ENCODE data around the gene LDLR. TPM values are rescaled to one million over a fixed set of nuclear protein-coding genes. Genes with fewer than 3 reads are reported as not detected.
A peak's percentile ranks its signal among the peaks of the same experiment; 100 is the strongest.

The LDLR gene
- total RNA-seq, 1 donor from 2014 or later: 158 TPM

- Mint-ChIP-seq H3K4me3 (ENCODE audit: unreplicated experiment) (no peak overlapping the region), H3K4me1 (ENCODE audit: unreplicated experiment) (peaks cover 38% of the 10 kb centered on the region), H3K9me3 (ENCODE audit: unreplicated experiment) (no peaks in the 10 kb centered on the region), H3K36me3 (ENCODE audit: low read depth, unreplicated experiment) (peaks cover 13% of the 10 kb centered on the region), H3K27me3 (ENCODE audit: unreplicated experiment) (peaks cover 21% of the 10 kb centered on the region), H3K27ac (ENCODE audit: unreplicated experiment) (no peak overlapping the region)
- TF ChIP-seq CTCF (IDR thresholded peaks at IDR 0.05; ENCODE audit: unreplicated experiment): no peak
- DNase-seq (ENCODE audit: low spot score): no peak
Measured at GRCh38 chr19:11140896-11141295, 51.6 kb downstream of the LDLR start.

GRCh38 chr19:11141937-11142527, 52.8 kb downstream of the LDLR start:
- no peak for TF ChIP-seq CTCF (IDR thresholded peaks at IDR 0.05; ENCODE audit: unreplicated experiment)
- Mint-ChIP-seq H3K9me3 (ENCODE audit: unreplicated experiment) (no peaks in the 10 kb centered on the region), H3K27me3 (ENCODE audit: unreplicated experiment) (peaks cover 15% of the 10 kb centered on the region), H3K4me1 (ENCODE audit: unreplicated experiment) (peaks cover 31% of the 10 kb centered on the region), H3K27ac (ENCODE audit: unreplicated experiment) (peak overlapping the region; percentile 80), H3K36me3 (ENCODE audit: low read depth, unreplicated experiment) (peaks cover 9% of the 10 kb centered on the region), H3K4me3 (ENCODE audit: unreplicated experiment) (no peak overlapping the region)
- DNase-seq (ENCODE audit: low spot score): no peak

GRCh38 chr19:11142528-11143171, 53.4 kb downstream of the LDLR start:
- peak; percentile 71 for DNase-seq (ENCODE audit: low spot score)
- no peak for TF ChIP-seq CTCF (IDR thresholded peaks at IDR 0.05; ENCODE audit: unreplicated experiment)
- peak overlapping the region; percentile 93 for H3K27ac Mint-ChIP-seq (ENCODE audit: unreplicated experiment)
- peaks cover 27% of the 10 kb centered on the region for H3K4me1 Mint-ChIP-seq (ENCODE audit: unreplicated experiment)
- peaks cover 9% of the 10 kb centered on the region for H3K36me3 Mint-ChIP-seq (ENCODE audit: low read depth, unreplicated experiment)
- H3K27me3 Mint-ChIP-seq (ENCODE audit: unreplicated experiment): peaks cover 12% of the 10 kb centered on the region
- no peaks in the 10 kb centered on the region for H3K9me3 Mint-ChIP-seq (ENCODE audit: unreplicated experiment)
- H3K4me3 Mint-ChIP-seq (ENCODE audit: unreplicated experiment): no peak overlapping the region

- Mint-ChIP-seq H3K27ac (ENCODE audit: unreplicated experiment) (peak overlapping the region; percentile 42), H3K36me3 (ENCODE audit: low read depth, unreplicated experiment) (peaks cover 9% of the 10 kb centered on the region)
- TF ChIP-seq CTCF (IDR thresholded peaks at IDR 0.05; ENCODE audit: unreplicated experiment): no peak
Measured at GRCh38 chr19:11145536-11145924, 56.3 kb downstream of the LDLR start.

GRCh38 chr19:11148001-11148400, 58.7 kb downstream of the LDLR start:
- H3K4me1 Mint-ChIP-seq (ENCODE audit: unreplicated experiment): peaks cover 12% of the 10 kb centered on the region
- H3K36me3 Mint-ChIP-seq (ENCODE audit: low read depth, unreplicated experiment): peaks cover 9% of the 10 kb centered on the region
- H3K4me3 Mint-ChIP-seq (ENCODE audit: unreplicated experiment): no peak overlapping the region
- H3K9me3 Mint-ChIP-seq (ENCODE audit: unreplicated experiment): no peaks in the 10 kb centered on the region
- DNase-seq (ENCODE audit: low spot score): no peak
- peaks cover 14% of the 10 kb centered on the region for H3K27me3 Mint-ChIP-seq (ENCODE audit: unreplicated experiment)
- no peak overlapping the region for H3K27ac Mint-ChIP-seq (ENCODE audit: unreplicated experiment)
- no peak for TF ChIP-seq CTCF (IDR thresholded peaks at IDR 0.05; ENCODE audit: unreplicated experiment)

More at GRCh38 chr19:11145536-11145924, 56.3 kb downstream of the LDLR start:
- Mint-ChIP-seq H3K4me3 (ENCODE audit: unreplicated experiment) (no peak overlapping the region), H3K9me3 (ENCODE audit: unreplicated experiment) (no peaks in the 10 kb centered on the region), H3K4me1 (ENCODE audit: unreplicated experiment) (peaks cover 15% of the 10 kb centered on the region), H3K27me3 (ENCODE audit: unreplicated experiment) (peaks cover 7% of the 10 kb centered on the region)
- no peak for DNase-seq (ENCODE audit: low spot score)
